ENCODE data around the gene DGKB.

- TF ChIP-seq, protein P1, sequence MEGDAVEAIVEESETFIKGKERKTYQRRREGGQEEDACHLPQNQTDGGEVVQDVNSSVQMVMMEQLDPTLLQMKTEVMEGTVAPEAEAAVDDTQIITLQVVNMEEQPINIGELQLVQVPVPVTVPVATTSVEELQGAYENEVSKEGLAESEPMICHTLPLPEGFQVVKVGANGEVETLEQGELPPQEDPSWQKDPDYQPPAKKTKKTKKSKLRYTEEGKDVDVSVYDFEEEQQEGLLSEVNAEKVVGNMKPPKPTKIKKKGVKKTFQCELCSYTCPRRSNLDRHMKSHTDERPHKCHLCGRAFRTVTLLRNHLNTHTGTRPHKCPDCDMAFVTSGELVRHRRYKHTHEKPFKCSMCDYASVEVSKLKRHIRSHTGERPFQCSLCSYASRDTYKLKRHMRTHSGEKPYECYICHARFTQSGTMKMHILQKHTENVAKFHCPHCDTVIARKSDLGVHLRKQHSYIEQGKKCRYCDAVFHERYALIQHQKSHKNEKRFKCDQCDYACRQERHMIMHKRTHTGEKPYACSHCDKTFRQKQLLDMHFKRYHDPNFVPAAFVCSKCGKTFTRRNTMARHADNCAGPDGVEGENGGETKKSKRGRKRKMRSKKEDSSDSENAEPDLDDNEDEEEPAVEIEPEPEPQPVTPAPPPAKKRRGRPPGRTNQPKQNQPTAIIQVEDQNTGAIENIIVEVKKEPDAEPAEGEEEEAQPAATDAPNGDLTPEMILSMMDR (IDR thresholded peaks at IDR 0.05), result no peak
- TF ChIP-seq NRF1 (IDR thresholded peaks at IDR 0.05; ENCODE audit: low read depth, low read length) (no peak), PBX3 (IDR thresholded peaks at IDR 0.05) (no peak), TCF12 (IDR thresholded peaks at IDR 0.05) (no peak), RCOR1 (IDR thresholded peaks at IDR 0.05; ENCODE audit: low read length) (no peak), EZH2phosphoT487 (IDR thresholded peaks at IDR 0.05; ENCODE audit: borderline replicate concordance, low read depth) (no peak), USF2 (IDR thresholded peaks at IDR 0.05; ENCODE audit: borderline replicate concordance, low read depth, low read length) (no peak), MXI1 (IDR thresholded peaks at IDR 0.05; ENCODE audit: low read depth, low read length) (no peak), RFX5 (IDR thresholded peaks at IDR 0.05; ENCODE audit: low read length) (no peak)
- TF ChIP-seq, protein P2, sequence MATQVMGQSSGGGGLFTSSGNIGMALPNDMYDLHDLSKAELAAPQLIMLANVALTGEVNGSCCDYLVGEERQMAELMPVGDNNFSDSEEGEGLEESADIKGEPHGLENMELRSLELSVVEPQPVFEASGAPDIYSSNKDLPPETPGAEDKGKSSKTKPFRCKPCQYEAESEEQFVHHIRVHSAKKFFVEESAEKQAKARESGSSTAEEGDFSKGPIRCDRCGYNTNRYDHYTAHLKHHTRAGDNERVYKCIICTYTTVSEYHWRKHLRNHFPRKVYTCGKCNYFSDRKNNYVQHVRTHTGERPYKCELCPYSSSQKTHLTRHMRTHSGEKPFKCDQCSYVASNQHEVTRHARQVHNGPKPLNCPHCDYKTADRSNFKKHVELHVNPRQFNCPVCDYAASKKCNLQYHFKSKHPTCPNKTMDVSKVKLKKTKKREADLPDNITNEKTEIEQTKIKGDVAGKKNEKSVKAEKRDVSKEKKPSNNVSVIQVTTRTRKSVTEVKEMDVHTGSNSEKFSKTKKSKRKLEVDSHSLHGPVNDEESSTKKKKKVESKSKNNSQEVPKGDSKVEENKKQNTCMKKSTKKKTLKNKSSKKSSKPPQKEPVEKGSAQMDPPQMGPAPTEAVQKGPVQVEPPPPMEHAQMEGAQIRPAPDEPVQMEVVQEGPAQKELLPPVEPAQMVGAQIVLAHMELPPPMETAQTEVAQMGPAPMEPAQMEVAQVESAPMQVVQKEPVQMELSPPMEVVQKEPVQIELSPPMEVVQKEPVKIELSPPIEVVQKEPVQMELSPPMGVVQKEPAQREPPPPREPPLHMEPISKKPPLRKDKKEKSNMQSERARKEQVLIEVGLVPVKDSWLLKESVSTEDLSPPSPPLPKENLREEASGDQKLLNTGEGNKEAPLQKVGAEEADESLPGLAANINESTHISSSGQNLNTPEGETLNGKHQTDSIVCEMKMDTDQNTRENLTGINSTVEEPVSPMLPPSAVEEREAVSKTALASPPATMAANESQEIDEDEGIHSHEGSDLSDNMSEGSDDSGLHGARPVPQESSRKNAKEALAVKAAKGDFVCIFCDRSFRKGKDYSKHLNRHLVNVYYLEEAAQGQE (IDR thresholded peaks at IDR 0.05; ENCODE audit: low read depth, low read length), result no peak
- TF ChIP-seq, protein P3, sequence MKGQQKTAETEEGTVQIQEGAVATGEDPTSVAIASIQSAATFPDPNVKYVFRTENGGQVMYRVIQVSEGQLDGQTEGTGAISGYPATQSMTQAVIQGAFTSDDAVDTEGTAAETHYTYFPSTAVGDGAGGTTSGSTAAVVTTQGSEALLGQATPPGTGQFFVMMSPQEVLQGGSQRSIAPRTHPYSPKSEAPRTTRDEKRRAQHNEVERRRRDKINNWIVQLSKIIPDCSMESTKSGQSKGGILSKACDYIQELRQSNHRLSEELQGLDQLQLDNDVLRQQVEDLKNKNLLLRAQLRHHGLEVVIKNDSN (IDR thresholded peaks at IDR 0.05; ENCODE audit: borderline replicate concordance, low read depth), result no peak
These were observed 673.5 kb downstream of the DGKB start for GRCh38 chr7:14229047-14229446.

Data from SK-N-SH (cell line).